Stimulated activated CD4-positive, alpha-beta T cell treated with anti-CD3 and anti-CD28 coated beads, Interleukin-1b, Interleukin-23, amount 100 ng/mL, for 1 hour (primary cell): ENCODE results near the gene ZCCHC7.

ENCODE experiments used
- DNase-seq, 2 donors: peaks; one replicate each; pipeline ENCODE4 v3.0.0-alpha.2; 2020; ENCODE audit warnings: low read depth in 2 of 2

ZCCHC7 gene

GRCh38 chr9:37405350-37405749, 285.0 kb downstream of the ZCCHC7 start:
- DNase-seq: no peak

- DNase-seq: no peak
These were observed 285.5 kb downstream of the ZCCHC7 start for GRCh38 chr9:37405764-37406380.

GRCh38 chr9:37406603-37407401, 286.4 kb downstream of the ZCCHC7 start:
- DNase-seq: no peak

- no peak for DNase-seq
These were observed 287.1 kb downstream of the ZCCHC7 start for GRCh38 chr9:37407468-37407867.
